GM19099 (cell line): ENCODE results near the gene CNTNAP2.

Experiments
- POLR2A ChIP-seq: IDR thresholded peaks from 3 replicates; pipeline ENCODE4 v1.6.1; 2011; ENCODE audit warnings: low read depth; ENCODE audit not compliant: insufficient read length; ENCODE audit errors: extremely low read depth

Gene CNTNAP2

DNA sequence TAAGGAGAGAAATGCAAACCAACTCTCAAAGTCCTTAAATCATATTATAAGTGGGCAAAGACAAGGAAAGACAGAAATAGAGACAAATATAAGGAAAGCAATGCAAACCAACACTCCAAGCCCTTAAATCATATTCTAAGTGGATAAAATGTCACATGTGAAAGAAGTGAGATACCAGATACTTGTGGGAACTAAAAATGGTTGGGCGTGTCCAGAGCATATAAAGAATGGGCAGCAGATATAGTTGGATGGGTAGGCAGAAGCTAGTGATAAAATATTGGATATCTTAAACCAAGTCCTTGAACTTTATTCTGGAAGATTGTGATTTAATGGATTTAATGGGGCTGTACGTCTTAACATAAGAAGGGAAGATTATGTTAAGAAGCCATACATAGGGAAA lies 1408.7 kb downstream of the CNTNAP2 start:
- no peak for TF ChIP-seq POLR2A

DNA sequence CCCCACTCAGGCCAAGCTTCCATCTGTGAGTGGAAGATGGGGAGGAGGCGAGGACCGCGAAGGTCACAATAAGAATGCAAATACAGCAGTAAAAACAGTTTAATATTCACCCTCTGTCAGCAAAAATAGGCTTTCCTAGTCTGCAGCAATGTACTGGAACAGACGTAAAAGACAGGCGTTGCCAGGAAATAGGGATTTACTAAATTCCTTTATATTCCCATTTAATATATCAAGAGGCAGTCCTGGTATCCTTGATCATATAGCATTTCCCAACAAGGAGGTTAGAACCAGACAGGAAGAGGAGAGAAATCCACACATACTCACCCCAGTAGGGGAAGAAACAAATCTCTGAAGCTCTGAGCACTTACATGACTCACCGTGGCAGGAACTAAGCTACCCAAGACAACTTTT lies 1419.1 kb downstream of the CNTNAP2 start:
- TF ChIP-seq POLR2A = no peak

DNA sequence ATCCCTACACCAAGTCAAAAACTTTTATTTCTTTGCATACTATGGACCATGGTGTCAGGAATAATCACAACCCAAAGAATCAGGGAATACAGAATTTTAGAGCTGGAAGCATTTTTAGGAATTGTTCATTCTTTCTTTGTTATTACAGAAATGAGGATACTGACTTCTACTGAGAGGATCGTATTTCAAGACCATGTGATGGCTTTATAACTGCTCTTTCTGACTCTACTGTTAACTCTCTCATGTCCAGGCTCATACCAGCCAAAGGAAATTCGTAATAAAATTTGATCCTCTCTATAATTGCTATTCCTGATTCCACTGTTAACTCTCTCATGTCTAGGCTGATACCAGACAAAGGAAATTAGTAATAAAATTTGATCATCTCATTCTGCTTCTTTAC lies 1423.1 kb downstream of the CNTNAP2 start:
- no peak for TF ChIP-seq POLR2A

DNA sequence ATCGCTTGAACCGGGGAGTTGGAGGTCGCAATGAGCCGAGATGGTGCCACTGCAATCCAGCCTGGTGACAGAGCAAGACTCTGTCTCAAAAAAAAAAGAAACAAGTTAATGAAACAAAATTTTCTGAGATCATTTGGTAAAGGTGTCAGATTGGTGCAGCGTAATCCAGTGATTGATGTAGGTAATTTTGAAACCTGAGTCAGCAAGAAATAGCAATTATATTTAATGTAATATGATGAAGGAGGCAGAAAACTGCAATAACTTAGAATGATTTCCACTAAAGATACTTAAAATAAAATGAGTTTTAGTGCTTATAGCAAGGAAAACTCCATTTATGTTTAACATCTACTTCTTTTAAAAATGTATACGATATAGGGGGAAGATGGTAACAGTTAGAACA lies 1424.1 kb downstream of the CNTNAP2 start:
- TF ChIP-seq POLR2A = no peak

DNA sequence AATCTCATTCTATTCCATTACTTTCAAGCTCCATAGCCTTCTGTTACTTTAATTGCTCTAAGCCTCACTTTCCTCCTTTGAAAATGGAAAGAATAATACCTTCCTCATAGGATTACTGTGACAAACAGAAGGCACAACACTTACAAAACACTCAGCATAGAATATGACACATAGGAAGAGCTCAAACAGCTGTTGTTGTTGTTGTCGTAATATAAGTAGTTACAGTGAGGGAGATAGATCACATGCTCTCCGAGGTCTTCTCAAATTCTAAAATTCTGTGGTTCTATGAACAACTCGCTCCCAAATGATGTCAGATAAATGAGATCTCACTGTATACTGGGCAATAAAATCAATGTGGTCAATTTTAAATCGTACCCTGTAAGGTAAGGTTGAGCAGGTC lies 1424.7 kb downstream of the CNTNAP2 start:
- TF ChIP-seq POLR2A = no peak

DNA sequence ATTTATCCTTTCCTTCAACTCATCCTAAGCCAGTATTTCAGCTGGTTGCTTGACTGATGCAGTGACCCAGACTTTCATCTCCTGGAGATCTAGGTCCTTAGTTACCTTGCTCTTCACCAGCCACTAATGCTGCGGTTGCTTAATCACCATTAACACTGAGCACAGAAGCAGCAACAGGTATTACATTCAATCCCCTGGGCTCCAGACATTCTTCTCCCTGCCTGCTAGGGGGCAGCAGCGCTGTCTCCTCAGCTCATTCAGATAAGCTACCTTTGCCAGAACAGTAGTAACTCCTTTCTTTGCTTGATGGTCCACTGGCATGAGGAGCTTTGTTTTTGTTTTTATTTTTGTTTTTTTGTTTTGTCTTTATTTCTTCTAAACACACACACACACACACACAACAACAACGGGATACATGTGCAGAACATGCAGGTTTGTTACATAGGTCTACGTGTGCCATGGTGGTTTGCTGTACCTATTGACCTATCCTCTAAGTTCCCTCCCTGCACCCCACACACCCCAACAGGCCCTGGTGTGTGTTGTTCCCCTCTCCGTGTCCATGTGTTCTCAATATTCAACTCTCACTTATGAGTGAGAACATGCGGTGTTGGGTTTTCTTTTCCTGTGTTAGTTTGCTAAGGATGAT lies 1430.8 kb downstream of the CNTNAP2 start:
- no peak for TF ChIP-seq POLR2A

DNA sequence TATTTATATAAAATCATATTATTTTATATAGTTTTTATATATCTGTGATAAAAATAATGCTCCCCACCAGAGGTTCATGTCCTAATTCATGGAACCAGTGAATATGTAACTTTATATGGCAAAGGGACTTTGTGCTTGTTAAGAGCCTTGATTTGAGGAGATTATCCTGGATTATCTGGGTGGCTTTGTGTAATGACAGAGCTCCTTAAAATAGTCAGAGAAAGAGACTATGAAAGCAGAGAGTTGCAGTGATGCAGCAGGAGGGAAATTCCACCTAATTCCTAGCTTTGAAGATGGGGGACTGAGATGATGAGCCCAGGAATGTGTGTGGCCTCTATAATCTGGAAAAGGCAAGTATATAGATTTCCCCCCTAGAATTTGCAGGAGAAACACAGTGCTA lies 1439.7 kb downstream of the CNTNAP2 start:
- no peak for TF ChIP-seq POLR2A

DNA sequence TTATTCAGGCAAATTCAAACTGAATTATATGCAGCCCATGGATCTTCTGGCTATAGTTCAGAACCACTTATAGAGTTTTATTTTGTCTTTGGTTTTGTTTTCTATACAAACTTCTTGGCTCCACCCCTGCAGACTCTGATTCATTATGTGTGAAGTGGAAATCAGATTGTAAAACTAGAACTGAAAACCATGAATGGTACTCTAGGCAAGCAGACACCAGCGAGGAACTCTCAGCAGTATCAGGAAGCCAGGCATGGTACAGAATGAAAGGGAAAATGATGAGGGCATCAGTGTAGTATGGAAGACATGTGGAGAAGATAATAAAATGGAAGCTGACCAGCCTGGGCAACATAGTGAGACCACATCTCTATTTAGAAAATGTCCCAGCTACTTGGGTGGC lies 1447.1 kb downstream of the CNTNAP2 start:
- no peak for TF ChIP-seq POLR2A

DNA sequence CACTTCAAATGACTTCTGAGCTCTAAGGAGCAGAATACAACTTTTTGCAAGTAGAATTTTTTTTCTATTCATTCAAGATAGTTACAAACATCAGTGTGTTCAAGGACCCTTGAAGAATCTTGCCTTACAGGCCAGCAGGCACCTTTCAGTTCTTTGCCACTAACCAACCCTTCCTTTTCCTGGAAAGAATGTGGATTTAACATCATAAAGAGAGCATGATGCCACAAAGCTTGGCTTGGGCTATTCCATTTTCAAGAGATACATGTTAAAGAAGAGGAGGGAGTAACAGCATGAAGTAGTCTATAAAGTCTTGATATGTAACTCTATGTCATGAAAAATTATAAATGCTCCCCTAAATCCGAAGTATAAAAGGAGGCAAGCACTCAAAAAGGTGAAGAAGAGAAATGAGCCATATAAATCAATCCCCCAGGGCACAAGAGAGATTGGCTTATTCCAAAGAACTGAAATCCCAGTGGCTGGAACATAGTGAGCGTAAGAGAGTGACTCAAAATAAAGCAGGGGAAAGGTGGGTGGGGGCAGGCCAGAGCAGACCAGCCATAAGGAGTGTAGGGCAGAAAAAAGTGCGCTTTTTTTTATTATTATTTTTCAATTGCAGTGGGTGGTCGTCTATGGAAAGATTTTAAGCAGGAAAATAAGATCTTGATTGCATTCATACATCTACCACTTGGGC lies 1448.3 kb downstream of the CNTNAP2 start:
- TF ChIP-seq POLR2A = no peak

DNA sequence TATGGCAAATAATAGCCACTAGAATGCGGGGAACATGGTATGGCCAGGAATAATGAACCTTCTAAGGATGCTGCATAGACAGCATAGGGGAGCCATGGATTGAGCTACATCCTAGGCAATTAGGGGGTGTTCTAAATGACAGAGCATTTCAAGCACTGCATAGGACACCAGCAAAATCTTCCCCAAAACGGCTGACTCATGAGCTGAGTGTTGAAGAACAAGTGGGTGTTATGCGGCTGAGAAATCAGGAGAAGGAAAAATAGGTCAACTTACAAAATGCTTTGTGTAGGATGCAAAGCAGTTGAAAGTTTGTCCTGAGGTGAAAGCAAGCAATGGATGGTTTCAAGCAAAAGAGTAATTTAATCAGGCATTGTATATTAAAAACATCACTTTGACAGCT lies 1450.4 kb downstream of the CNTNAP2 start:
- TF ChIP-seq POLR2A = no peak

DNA sequence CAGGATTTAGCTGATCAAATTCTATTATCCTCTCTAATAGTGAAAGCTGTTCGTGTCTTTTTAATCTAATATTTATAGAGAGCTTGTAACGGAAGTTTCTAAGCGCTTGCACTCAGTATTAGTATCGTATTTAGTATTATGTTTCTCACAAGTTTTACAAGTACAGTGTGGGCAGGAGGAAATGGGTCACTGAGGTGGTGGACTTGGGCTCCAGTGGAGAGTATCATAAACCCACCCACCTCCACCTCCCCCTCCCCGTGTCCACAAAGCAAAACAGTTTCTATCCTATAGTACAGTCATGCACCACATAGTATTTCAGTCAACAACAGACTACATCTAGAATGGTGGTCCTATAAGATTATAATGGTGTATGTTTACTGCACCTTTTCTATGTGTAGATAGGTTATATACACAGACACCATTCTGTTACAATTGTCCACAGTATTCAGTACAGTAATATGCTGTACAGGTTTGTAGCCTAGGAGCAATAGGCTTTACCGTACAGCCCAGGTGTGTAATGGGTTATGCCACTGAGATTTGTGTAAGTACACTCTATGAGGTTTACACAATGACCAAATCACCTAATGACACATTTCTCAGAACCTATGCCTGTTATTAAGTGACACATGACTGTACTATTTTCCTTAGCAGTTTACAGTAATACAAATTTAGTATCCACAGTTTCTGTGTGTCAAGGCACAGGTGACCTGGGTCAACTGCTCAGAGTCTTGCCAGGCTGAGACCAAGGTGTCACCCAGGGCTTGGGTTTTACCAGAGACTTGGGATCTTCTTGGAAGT lies 1452.7 kb downstream of the CNTNAP2 start:
- no peak for TF ChIP-seq POLR2A

DNA sequence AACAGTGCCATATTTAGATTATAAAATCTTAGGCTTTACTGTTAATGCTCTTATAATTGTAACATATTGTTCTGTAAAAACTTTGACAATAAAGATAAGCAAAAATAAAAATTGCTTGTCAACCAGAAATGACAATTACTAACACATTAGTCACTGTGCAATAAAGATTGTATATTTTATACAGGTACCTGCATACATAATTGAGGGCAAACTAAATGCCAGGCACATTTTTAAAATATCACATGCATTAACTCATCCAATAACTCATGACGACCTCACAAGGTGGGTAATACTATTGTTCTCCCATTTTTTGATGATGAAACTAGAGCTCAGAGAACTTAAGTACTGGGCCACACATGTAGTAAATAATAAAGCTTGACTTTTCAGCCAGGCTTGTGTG lies 1453.8 kb downstream of the CNTNAP2 start:
- TF ChIP-seq POLR2A = no peak

DNA sequence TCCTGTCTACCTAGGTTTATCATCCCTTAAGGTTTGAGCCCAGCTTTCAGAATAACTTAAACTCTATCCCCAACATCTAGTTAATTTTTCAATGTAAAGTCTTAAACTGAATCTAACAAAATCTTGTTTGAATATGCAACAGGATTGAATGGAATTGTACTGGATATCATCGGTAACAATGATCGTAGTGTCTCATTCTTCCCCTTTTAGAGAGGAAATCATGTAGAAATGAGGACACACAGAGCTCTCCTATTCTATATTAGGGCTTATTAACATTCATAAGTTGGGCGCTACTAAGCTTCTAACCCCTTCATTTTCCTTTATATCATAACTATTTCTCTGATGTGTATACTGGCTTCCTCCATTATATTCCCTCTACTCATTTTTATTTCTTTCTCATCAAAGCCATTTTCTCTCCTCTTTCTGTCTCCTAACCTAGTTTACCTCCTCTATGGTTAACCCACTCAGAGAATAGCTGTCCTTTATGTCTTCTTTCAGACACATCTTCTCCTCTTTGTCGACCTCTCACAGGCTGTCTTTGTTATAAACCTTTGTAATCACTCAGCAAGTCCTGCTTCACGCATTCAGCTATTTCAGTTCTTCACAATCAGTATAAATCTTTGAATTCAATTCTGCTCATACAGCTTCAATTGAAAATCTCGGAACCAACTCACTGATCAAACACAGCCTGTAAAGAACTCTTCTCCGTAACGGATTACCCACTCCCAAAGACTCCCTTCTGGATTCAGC lies 1455.0 kb downstream of the CNTNAP2 start:
- TF ChIP-seq POLR2A = no peak

DNA sequence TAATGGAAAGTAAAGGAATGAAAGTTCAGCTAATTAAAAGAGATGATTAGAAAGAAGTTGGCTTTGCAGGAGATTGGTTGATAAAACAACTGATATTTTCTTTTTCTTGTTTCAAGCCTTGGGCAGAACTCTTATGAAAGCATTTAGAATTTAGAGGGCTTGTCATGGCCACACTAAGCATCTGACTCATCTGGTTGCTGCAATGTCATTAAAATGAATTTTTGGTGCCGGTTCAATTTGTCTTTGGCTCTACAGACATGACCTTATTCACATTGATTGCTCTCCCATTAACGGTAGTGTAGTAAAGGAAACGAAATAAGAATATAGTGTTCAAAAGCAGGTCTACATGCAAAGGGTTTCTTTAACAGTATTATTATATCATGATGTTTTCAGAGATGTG lies 1461.6 kb downstream of the CNTNAP2 start:
- no peak for TF ChIP-seq POLR2A

DNA sequence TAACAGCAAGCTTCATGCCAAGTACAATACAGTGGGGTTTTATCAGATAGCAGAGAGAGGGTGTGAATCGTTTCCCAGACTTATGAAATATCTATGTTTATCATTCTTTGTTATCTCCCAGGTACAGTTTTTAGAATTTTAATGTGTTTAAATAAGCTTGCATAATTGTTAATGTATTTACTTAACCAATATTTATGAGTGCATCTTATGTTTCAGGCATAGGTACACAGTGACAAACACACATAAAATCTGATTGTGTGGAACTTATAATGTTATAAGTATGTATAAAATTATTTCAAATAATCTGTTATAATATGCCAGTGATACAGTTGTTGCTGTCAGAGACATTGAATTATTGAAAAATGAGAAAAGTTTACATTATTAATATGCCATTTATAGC lies 1462.5 kb downstream of the CNTNAP2 start:
- no peak for TF ChIP-seq POLR2A

DNA sequence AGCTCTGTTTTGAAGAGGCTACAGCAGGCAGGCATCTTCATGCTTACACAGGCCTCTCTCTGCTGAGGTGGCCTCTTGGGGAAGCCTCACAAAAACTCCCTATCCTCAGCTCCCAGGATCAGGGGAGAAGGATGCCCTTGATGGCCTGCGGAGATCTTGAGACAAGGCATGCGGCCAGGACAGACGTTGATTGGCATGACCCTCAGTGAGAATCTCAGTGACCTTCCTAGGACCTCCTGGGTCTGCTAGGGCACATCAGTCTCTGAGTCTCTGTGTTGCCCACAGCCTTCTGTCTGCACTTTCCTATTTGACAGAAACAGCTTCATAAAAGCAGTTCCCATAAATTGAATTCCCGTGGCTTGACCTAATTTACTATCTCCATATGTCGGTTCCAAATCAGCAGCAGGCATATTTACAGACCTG lies 1468.2 kb downstream of the CNTNAP2 start:
- no peak for TF ChIP-seq POLR2A

DNA sequence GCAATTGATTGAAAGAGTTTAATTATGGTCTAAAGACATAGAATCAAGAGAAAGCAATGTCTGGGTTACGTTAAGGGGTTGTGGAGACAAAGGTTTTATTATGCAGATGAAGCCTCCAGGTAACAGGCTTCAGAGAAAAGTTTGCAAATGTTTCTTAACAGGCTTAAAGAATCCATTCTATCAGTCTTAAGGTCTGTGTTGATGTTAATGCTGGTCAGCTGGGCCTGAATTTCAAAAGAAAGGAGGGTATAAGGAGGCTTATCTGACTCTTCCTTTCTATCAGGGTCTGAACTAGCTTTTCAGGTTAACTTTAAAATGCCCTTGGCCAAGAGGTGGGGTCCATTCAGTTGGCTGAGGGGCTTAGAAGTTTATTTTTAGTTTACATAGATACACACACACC lies 1469.5 kb downstream of the CNTNAP2 start:
- no peak for TF ChIP-seq POLR2A
